PC-3 (cell line): ENCODE data around the gene ZNF469.

Experiments used
- CTCF ChIP-seq: fragments of 300-600 bp; sonication (generic); conservative IDR thresholded peaks from 2 replicates; pipeline ENCODE4 v1.5.1; 2017; ENCODE audit warnings: antibody characterized with exemption, low read depth, mild to moderate bottlenecking, low read length
- EZH2 ChIP-seq: fragments of 300-600 bp; sonication (generic); IDR thresholded peaks from one replicate; pipeline ENCODE4 v1.6.1; 2017; ENCODE audit warnings: antibody characterized with exemption, mild to moderate bottlenecking, low read length; ENCODE audit not compliant: unreplicated experiment

GRCh38 chr16:88343271-88343791 lies 39.4 kb upstream of the ZNF469 start:
- no peak for TF ChIP-seq CTCF
- no peak for TF ChIP-seq EZH2
